Panc1 (cell line): Measurements from ENCODE around the gene SLC34A1. TPM values are rescaled to one million over a fixed set of nuclear protein-coding genes. Genes with fewer than 3 reads are reported as not detected.
"Not testable (repeated sequence)": the region's sequence is repeated elsewhere in the genome, so short reads cannot be mapped to it uniquely, and the experiment has no call there.

Source experiments
- ATAC-seq: fragments of 200-7000 bp; cut with Tn5 transposase; 2 replicates; pipeline ENCODE4 v1.9.1; 2020; ENCODE audit warnings: mild to moderate bottlenecking, moderate library complexity
- BruUV-seq: library from RNA; stranded (reverse); fragments of 400-500 nt; replicated peaks from 2 replicates; lab custom pipeline; 2021; lab: Mats Ljungman, UMichigan
- CTCF ChIA-PET: fragments of 300-600 bp; sonication (Branson Sonifier 250); formaldehyde crosslinking; loops from one replicate; lab custom pipeline; 2022; ENCODE audit warnings: antibody characterized with exemption; lab: Charles Lee
- POLR2A ChIA-PET: fragments of 300-600 bp; sonication (Branson Sonifier 250); formaldehyde crosslinking; loops from one replicate; lab custom pipeline; 2022; ENCODE audit warnings: antibody characterized with exemption; lab: Charles Lee
- DNase-seq: peaks from one replicate; pipeline ENCODE4 v3.0.0-alpha.2; 2010; ENCODE audit warnings: low read depth, low spot score
- H3K27ac ChIP-seq: 2 replicates; pipeline ENCODE4 v1.5.1; 2011; ENCODE audit warnings: mild to moderate bottlenecking, low read length, inconsistent platforms
- H3K27me3 ChIP-seq: fragments of 200-500 bp; sonication (Bioruptor generic); 2 replicates; pipeline ENCODE4 v1.6.0; 2014; ENCODE audit warnings: low read length, inconsistent platforms; ENCODE audit not compliant: control insufficient read depth, insufficient read depth
- H3K36me3 ChIP-seq: fragments of 200-500 bp; sonication (Bioruptor generic); 2 replicates; pipeline ENCODE4 v1.5.1; 2014; ENCODE audit warnings: inconsistent platforms, mild to moderate bottlenecking, low read length, moderate library complexity; ENCODE audit not compliant: control insufficient read depth, insufficient read depth
- H3K4me1 ChIP-seq: 2 replicates; pipeline ENCODE4 v1.5.1; 2011; ENCODE audit warnings: inconsistent platforms, mild to moderate bottlenecking, low read length, moderate library complexity; ENCODE audit not compliant: control insufficient read depth, insufficient read depth
- H3K4me3 ChIP-seq, 2 experiments: 2 replicates each; pipeline ENCODE4 v1.5.1; 2011 to 2012; ENCODE audit warnings: low read depth in 2 of 2, low read length in 2 of 2, mild to moderate bottlenecking in 2 of 2, inconsistent platforms in 1 of 2, moderate library complexity in 1 of 2
- H3K9me3 ChIP-seq: fragments of 200-500 bp; sonication (Bioruptor generic); 2 replicates; pipeline ENCODE4 v1.5.1; 2014; ENCODE audit warnings: low read depth, mild to moderate bottlenecking, inconsistent platforms, low read length, moderate library complexity; ENCODE audit not compliant: control insufficient read depth, insufficient read depth
- POLR2AphosphoS5 ChIP-seq: IDR thresholded peaks from 2 replicates; pipeline ENCODE4 v1.6.1; 2012; ENCODE audit warnings: mild to moderate bottlenecking, low read depth, low read length, moderate library complexity
- SIN3A ChIP-seq: IDR thresholded peaks from 2 replicates; pipeline ENCODE4 v1.6.1; 2012; ENCODE audit warnings: low read depth, mild to moderate bottlenecking, low read length, moderate library complexity, borderline replicate concordance; ENCODE audit not compliant: insufficient read depth
- TCF7L2 ChIP-seq: IDR thresholded peaks from 2 replicates; pipeline ENCODE4 v1.6.1; 2011; ENCODE audit warnings: mild to moderate bottlenecking, low read depth, low read length, inconsistent platforms
- in situ Hi-C: cut with HindIII; loops from 2 replicates; pipeline ENCODE4 v1.10.0; 2016; ENCODE audit warnings: low sequenced_read_pairs, low pct_unique_long_range_greater_than_20kb
- intact Hi-C: fragments of 100-400 bp; cut with micrococcal nuclease; formaldehyde crosslinking; loops from one replicate; pipeline ENCODE4 v1.10.0; 2022; ENCODE audit not compliant: unreplicated experiment
- total RNA-seq: library from RNA; stranded (reverse); gene quantifications from one replicate; pipeline ENCODE4 v1.2.1, GENCODE V29; 2021; ENCODE audit not compliant: unreplicated experiment
- TF ChIP-seq, protein P1 (sequence below): fragments of 450-650 bp; IDR thresholded peaks from 2 replicates; pipeline ENCODE4 v1.5.1; 2017; ENCODE audit warnings: mild to moderate bottlenecking
- TF ChIP-seq, protein P2 (sequence below), 2 experiments: IDR thresholded peaks; 2 replicates each; pipeline ENCODE4 v1.6.1; 2011 to 2012; ENCODE audit warnings: low read depth in 2 of 2, control low read depth in 1 of 2, low read length in 1 of 2, mild to moderate bottlenecking in 1 of 2, moderate library complexity in 1 of 2; ENCODE audit not compliant: insufficient read depth in 1 of 2

Gene SLC34A1
- total RNA-seq, 1 experiment from 2014 or later, result not detected

DNA sequence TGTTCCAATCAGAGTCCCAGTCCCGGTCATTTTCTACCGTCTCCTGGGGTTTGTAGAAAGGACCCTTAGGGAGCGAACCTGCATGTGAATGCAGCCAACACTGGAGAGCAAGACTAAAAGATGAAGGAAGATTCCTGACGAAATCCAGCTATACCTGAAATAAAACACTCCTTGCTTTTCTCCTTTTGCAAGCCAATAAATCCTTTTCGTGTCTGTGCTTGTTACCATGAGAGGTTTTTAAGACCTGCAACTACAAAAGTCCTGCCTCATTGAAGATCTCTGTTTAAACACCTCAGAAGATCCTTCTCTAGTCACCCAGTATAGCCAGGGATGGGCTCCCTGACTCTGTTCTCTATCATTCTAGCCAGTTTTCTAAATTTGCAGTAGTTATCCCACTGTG is 10.0 kb upstream of the SLC34A1 start:
- ChIA-PET POLR2A (no interaction called here), CTCF (no interaction called here)
- Histone ChIP-seq H3K27ac (no peak overlapping the region), H3K4me1 (0 out of 2 replicates have a peak, but pooled peaks cover under 1% of the 10 kb centered on the region), H3K4me3 (no peak overlapping the region), H3K27me3 (no peaks in the 10 kb centered on the region), H3K36me3 (no peaks in the 10 kb centered on the region; the same call in 1 of the 2 replicates), H3K9me3 (no peaks in the 10 kb centered on the region)
- intact Hi-C loops, result no loop called here
- no peak for ATAC-seq
- in situ Hi-C loops, result no loop called here
- no peak for DNase-seq
- TF ChIP-seq POLR2AphosphoS5, result no peak
- BruUV-seq, result no TSS peak

DNA sequence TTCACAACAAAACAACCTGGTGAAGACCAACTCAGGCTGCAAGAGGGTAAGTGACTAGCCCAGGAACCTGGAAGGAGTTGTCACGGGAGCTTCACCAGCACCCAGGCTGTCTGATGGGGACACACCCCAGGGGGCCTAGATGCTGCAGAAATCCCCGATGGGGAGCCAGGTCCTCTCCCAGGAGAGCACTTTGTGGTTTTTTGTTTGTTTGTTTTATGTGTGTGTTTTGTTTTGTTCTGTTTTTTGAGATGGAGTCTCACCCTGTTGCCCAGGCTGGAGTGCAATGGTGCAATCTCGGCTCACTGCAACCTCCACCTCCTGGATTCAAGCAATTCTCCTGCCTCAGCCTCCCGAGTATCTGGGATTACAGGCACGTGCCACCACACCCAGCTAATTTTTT is 8.7 kb upstream of the SLC34A1 start:
- ATAC-seq, intact Hi-C loops, H3K36me3 ChIP-seq, H3K27ac ChIP-seq, in situ Hi-C loops, DNase-seq, H3K9me3 ChIP-seq, POLR2A ChIA-PET, BruUV-seq, H3K4me3 ChIP-seq, H3K27me3 ChIP-seq, H3K4me1 ChIP-seq: not testable (repeated sequence)
- CTCF ChIA-PET, result interaction anchor here (1.0 kb wide), 1 partner anchor 65 kb away, joined by 4 read pairs; no protein-coding TSS in a partner anchor

DNA sequence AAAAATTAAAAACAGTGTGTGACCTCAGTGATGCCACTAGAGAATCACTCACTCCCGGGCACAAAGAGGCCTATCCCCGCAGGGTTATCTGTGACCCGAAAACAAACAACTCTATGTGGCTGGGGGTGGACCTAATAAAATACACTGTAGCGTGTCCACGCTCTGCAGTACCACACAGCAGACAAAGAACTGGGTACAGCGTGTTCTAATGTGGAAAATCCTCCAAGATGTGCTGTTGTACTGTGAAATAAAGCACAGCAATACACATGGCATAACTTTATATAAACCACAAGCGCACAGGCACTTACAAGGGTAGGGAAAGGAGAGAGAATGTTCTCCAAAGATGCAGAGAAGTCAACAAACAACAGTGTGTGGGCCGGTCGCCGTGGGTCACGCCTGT is 8.1 kb upstream of the SLC34A1 start:
- H3K27me3 ChIP-seq, result no peaks in the 10 kb centered on the region
- TF ChIP-seq, protein P1, sequence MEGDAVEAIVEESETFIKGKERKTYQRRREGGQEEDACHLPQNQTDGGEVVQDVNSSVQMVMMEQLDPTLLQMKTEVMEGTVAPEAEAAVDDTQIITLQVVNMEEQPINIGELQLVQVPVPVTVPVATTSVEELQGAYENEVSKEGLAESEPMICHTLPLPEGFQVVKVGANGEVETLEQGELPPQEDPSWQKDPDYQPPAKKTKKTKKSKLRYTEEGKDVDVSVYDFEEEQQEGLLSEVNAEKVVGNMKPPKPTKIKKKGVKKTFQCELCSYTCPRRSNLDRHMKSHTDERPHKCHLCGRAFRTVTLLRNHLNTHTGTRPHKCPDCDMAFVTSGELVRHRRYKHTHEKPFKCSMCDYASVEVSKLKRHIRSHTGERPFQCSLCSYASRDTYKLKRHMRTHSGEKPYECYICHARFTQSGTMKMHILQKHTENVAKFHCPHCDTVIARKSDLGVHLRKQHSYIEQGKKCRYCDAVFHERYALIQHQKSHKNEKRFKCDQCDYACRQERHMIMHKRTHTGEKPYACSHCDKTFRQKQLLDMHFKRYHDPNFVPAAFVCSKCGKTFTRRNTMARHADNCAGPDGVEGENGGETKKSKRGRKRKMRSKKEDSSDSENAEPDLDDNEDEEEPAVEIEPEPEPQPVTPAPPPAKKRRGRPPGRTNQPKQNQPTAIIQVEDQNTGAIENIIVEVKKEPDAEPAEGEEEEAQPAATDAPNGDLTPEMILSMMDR, result no peak
- TF ChIP-seq, protein P2, sequence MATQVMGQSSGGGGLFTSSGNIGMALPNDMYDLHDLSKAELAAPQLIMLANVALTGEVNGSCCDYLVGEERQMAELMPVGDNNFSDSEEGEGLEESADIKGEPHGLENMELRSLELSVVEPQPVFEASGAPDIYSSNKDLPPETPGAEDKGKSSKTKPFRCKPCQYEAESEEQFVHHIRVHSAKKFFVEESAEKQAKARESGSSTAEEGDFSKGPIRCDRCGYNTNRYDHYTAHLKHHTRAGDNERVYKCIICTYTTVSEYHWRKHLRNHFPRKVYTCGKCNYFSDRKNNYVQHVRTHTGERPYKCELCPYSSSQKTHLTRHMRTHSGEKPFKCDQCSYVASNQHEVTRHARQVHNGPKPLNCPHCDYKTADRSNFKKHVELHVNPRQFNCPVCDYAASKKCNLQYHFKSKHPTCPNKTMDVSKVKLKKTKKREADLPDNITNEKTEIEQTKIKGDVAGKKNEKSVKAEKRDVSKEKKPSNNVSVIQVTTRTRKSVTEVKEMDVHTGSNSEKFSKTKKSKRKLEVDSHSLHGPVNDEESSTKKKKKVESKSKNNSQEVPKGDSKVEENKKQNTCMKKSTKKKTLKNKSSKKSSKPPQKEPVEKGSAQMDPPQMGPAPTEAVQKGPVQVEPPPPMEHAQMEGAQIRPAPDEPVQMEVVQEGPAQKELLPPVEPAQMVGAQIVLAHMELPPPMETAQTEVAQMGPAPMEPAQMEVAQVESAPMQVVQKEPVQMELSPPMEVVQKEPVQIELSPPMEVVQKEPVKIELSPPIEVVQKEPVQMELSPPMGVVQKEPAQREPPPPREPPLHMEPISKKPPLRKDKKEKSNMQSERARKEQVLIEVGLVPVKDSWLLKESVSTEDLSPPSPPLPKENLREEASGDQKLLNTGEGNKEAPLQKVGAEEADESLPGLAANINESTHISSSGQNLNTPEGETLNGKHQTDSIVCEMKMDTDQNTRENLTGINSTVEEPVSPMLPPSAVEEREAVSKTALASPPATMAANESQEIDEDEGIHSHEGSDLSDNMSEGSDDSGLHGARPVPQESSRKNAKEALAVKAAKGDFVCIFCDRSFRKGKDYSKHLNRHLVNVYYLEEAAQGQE (IDR thresholded peaks at IDR 0.05; ENCODE audit: insufficient read depth in 1 of 2, low read depth in 2 of 2, low read length in 1 of 2), result no peak
- TF ChIP-seq TCF7L2 (no peak), POLR2AphosphoS5 (no peak), SIN3A (no peak)
- no peak for DNase-seq
- no peak overlapping the region for H3K27ac ChIP-seq
- in situ Hi-C loops (no loop called here), intact Hi-C loops (no loop called here)
- ChIA-PET POLR2A (no interaction called here), CTCF (no interaction called here)
- H3K4me3 ChIP-seq, result no peak overlapping the region
- H3K36me3 ChIP-seq, result no peaks in the 10 kb centered on the region; the same call in 1 of the 2 replicates
- no peaks in the 10 kb centered on the region for H3K9me3 ChIP-seq
- ATAC-seq, result no peak
- no TSS peak for BruUV-seq
- H3K4me1 ChIP-seq, result peaks cover 4% of the 10 kb centered on the region; the same call in 1 of the 2 replicates
